SK-N-MC (cell line): ENCODE data around the gene EPB41L4A.

Experiments used
- DNase-seq: peaks from one replicate; pipeline ENCODE4 v3.0.0-alpha.2; 2011; ENCODE audit warnings: low read depth, low spot score
- H3K27ac ChIP-seq: fragments of 200-600 bp; sonication (generic); 2 replicates; pipeline ENCODE4 v1.5.1; 2016; ENCODE audit warnings: mixed run types
- H3K36me3 ChIP-seq: fragments of 200-600 bp; sonication (generic); 2 replicates; pipeline ENCODE4 v1.6.1; 2017; ENCODE audit warnings: antibody characterized with exemption, low read length, mixed read lengths; ENCODE audit not compliant: insufficient read depth
- H3K4me3 ChIP-seq: fragments of 200-600 bp; sonication (generic); 2 replicates; pipeline ENCODE4 v1.5.1; 2016
- H3K9ac ChIP-seq: fragments of 200-600 bp; sonication (generic); 2 replicates; pipeline ENCODE4 v1.8.0; 2017; ENCODE audit warnings: mixed run types, mixed read lengths; ENCODE audit not compliant: insufficient read length
- H3K9me3 ChIP-seq: fragments of 200-600 bp; sonication (generic); 2 replicates; pipeline ENCODE4 v1.6.1; 2017; ENCODE audit warnings: low read depth, mild to moderate bottlenecking, antibody characterized with exemption, low read length, moderate library complexity, mixed read lengths
- EZH2 ChIP-seq: fragments of 200-600 bp; sonication (generic); IDR thresholded peaks from one replicate; pipeline ENCODE4 v1.6.1; 2017; ENCODE audit warnings: antibody characterized with exemption
- FOXP2 ChIP-seq: optimal IDR thresholded peaks from 2 replicates; pipeline ENCODE3; 2011; ENCODE audit warnings: mild to moderate bottlenecking, moderate library complexity; ENCODE audit not compliant: insufficient read depth; ENCODE audit errors: extremely low read length, control extremely low read depth
- POLR2AphosphoS5 ChIP-seq: IDR thresholded peaks from 2 replicates; pipeline ENCODE4 v1.6.1; 2012; ENCODE audit warnings: mild to moderate bottlenecking, low read depth, low read length, borderline replicate concordance

Gene EPB41L4A

GRCh38 chr5:112316006-112316405 lies 103.1 kb downstream of the EPB41L4A start:
- no peak for DNase-seq
- no peak for TF ChIP-seq EZH2
- TF ChIP-seq POLR2AphosphoS5: no peak
- TF ChIP-seq FOXP2: no peak
- H3K4me3 ChIP-seq: no peak overlapping the region
- H3K36me3 ChIP-seq: no peaks in the 10 kb centered on the region
- H3K27ac ChIP-seq: no peak overlapping the region
- no peak overlapping the region for H3K9ac ChIP-seq
- no peaks in the 10 kb centered on the region for H3K9me3 ChIP-seq

GRCh38 chr5:112312295-112313275 lies 106.5 kb downstream of the EPB41L4A start:
- no peak for TF ChIP-seq FOXP2
- no peak for TF ChIP-seq EZH2
- no peak for TF ChIP-seq POLR2AphosphoS5
- no peak overlapping the region for H3K9ac ChIP-seq
- no peaks in the 10 kb centered on the region for H3K36me3 ChIP-seq
- no peaks in the 10 kb centered on the region for H3K9me3 ChIP-seq
- no peak overlapping the region for H3K4me3 ChIP-seq
- DNase-seq: no peak
- H3K27ac ChIP-seq: no peak overlapping the region

GRCh38 chr5:112310746-112311145 lies 108.3 kb downstream of the EPB41L4A start:
- Histone ChIP-seq H3K9ac (no peak overlapping the region), H3K27ac (no peak overlapping the region), H3K4me3 (no peak overlapping the region), H3K36me3 (no peaks in the 10 kb centered on the region), H3K9me3 (no peaks in the 10 kb centered on the region)
- no peak for DNase-seq
- TF ChIP-seq EZH2: no peak
- TF ChIP-seq FOXP2: no peak
- no peak for TF ChIP-seq POLR2AphosphoS5

- Histone ChIP-seq H3K36me3 (no peaks in the 10 kb centered on the region), H3K4me3 (no peak overlapping the region), H3K27ac (no peak overlapping the region), H3K9ac (no peak overlapping the region), H3K9me3 (no peaks in the 10 kb centered on the region)
- TF ChIP-seq FOXP2: no peak
- TF ChIP-seq POLR2AphosphoS5: no peak
- TF ChIP-seq EZH2: no peak
- DNase-seq: no peak
Measured at GRCh38 chr5:112308608-112309007, 110.5 kb downstream of the EPB41L4A start.

GRCh38 chr5:112306956-112307355 lies 112.1 kb downstream of the EPB41L4A start:
- no peak for DNase-seq
- no peak overlapping the region for H3K4me3 ChIP-seq
- H3K9me3 ChIP-seq: no peaks in the 10 kb centered on the region
- no peak overlapping the region for H3K9ac ChIP-seq
- H3K27ac ChIP-seq: no peak overlapping the region
- TF ChIP-seq POLR2AphosphoS5: no peak
- TF ChIP-seq EZH2: no peak
- TF ChIP-seq FOXP2: no peak
- no peaks in the 10 kb centered on the region for H3K36me3 ChIP-seq

- Histone ChIP-seq H3K27ac (no peak overlapping the region), H3K36me3 (no peaks in the 10 kb centered on the region), H3K9me3 (no peaks in the 10 kb centered on the region), H3K9ac (no peak overlapping the region), H3K4me3 (no peak overlapping the region)
- TF ChIP-seq POLR2AphosphoS5 (no peak), EZH2 (no peak), FOXP2 (no peak)
- no peak for DNase-seq
Measured at GRCh38 chr5:112304743-112305142, 114.3 kb downstream of the EPB41L4A start.

- Histone ChIP-seq H3K4me3 (no peak overlapping the region), H3K9ac (no peak overlapping the region), H3K36me3 (no peaks in the 10 kb centered on the region), H3K9me3 (no peaks in the 10 kb centered on the region), H3K27ac (no peak overlapping the region)
- TF ChIP-seq FOXP2 (no peak), POLR2AphosphoS5 (no peak), EZH2 (no peak)
- DNase-seq: no peak
Measured at GRCh38 chr5:112303685-112304084, 115.4 kb downstream of the EPB41L4A start.

- no peak for DNase-seq
- no peak overlapping the region for H3K9ac ChIP-seq
- TF ChIP-seq FOXP2 (no peak), EZH2 (no peak), POLR2AphosphoS5 (no peak)
- no peak overlapping the region for H3K4me3 ChIP-seq
- H3K27ac ChIP-seq: no peak overlapping the region
- H3K36me3 ChIP-seq: no peaks in the 10 kb centered on the region
- H3K9me3 ChIP-seq: no peaks in the 10 kb centered on the region
Measured at GRCh38 chr5:112294126-112294525, 125.0 kb downstream of the EPB41L4A start.
